ENCODE data around the gene DAAM2. TPM values are rescaled to one million over a fixed set of nuclear protein-coding genes. Genes with fewer than 3 reads are reported as not detected.

The DAAM2 gene
- total and polyA plus RNA-seq, 9 of the 15 experiments (the other 6 are each of a cell fraction or from before 2014, with no cell fraction given), result 0.01 to 0.07 TPM; not detected in 7

GRCh38 chr6:39848171-39848570 is 56.0 kb downstream of the DAAM2 start (continued):
- TF ChIP-seq RREB1 (CRISPR knock-in tag; IDR thresholded peaks at IDR 0.05) (no peak), NRF1 (conservative IDR thresholded peaks at IDR 0.05 in 1 of 2, IDR thresholded peaks at IDR 0.05 in 1 of 2) (no peak), CAMTA2 (CRISPR knock-in tag; conservative IDR thresholded peaks at IDR 0.05) (no peak), FUS (optimal IDR thresholded peaks at IDR 0.05; ENCODE audit: low read depth, low read length) (no peak), NR2C2 (CRISPR knock-in tag; IDR thresholded peaks at IDR 0.05) (no peak), NR2C2 (tag; IDR thresholded peaks at IDR 0.05) (no peak), RBM25 (IDR thresholded peaks at IDR 0.05; ENCODE audit: low read depth, low read length, severe bottlenecking) (no peak), ZBTB11 (CRISPR knock-in tag; IDR thresholded peaks at IDR 0.05) (no peak), MCM2 (IDR thresholded peaks at IDR 0.05; ENCODE audit: low read depth) (no peak)
